Spleen (tissue), 11 donors: Measurements from ENCODE around the gene VPS52. TPM values are rescaled to one million over a fixed set of nuclear protein-coding genes. Genes with fewer than 3 reads are reported as not detected.

Source experiments
- DNase-seq: peaks from one replicate; pipeline ENCODE4 v3.0.0-alpha.2; 2020
- H3K27ac ChIP-seq, 8 donors: fragments of 200-600 bp; sonication (generic) in 7 of 8; 1 replicate in 4 of 8; 2 replicates in 4 of 8; pipeline versions ENCODE4 v1.5.0 to v1.8.0; 2016 to 2021; ENCODE audit warnings: inconsistent platforms in 4 of 8, mild to moderate bottlenecking in 4 of 8, moderate library complexity in 1 of 8
- H3K27me3 ChIP-seq, 7 donors: fragments of 200-600 bp; sonication (generic) in 6 of 7; replicated peaks in 1 of 7; 1 replicate in 4 of 7; 2 replicates in 3 of 7; pipeline versions ENCODE4 v1.5.0 to v1.8.0; 2016 to 2021; ENCODE audit warnings: inconsistent platforms in 3 of 7, mild to moderate bottlenecking in 1 of 7
- H3K36me3 ChIP-seq, 6 donors: fragments of 200-600 bp; sonication (generic) in 5 of 6; 1 replicate in 4 of 6; 2 replicates in 2 of 6; pipeline versions ENCODE4 v1.5.0 to v1.8.0; 2016 to 2021; ENCODE audit warnings: inconsistent platforms in 2 of 6
- H3K4me1 ChIP-seq, 6 donors: fragments of 200-600 bp; sonication (generic) in 5 of 6; 1 replicate in 3 of 6; 2 replicates in 3 of 6; pipeline versions ENCODE4 v1.5.0 to v1.8.0; 2016 to 2021; ENCODE audit warnings: inconsistent platforms in 3 of 6
- H3K4me3 ChIP-seq, 8 donors: fragments of 200-600 bp; sonication (generic) in 7 of 8; 1 replicate in 4 of 8; 2 replicates in 4 of 8; pipeline versions ENCODE4 v1.5.0 to v1.8.0; 2016 to 2021; ENCODE audit warnings: inconsistent platforms in 4 of 8, mild to moderate bottlenecking in 4 of 8, moderate library complexity in 2 of 8
- H3K9me3 ChIP-seq, 8 donors: fragments of 200-600 bp; sonication (generic) in 7 of 8; 1 replicate in 4 of 8; 2 replicates in 4 of 8; pipeline versions ENCODE4 v1.5.0 to v1.8.0; 2016 to 2021; ENCODE audit warnings: inconsistent platforms in 4 of 8
- CTCF ChIP-seq, 11 experiments: fragments of 200-600 bp in 7 of 11; fragments of 450-650 bp in 4 of 11; sonication (generic) in 4 of 11; IDR thresholded peaks in 8 of 11; conservative IDR thresholded peaks in 3 of 11; 1 replicate in 7 of 11; 2 replicates in 4 of 11; pipeline versions ENCODE4 v1.4.0 to v1.8.0; 2016 to 2021; ENCODE audit warnings: antibody characterized with exemption in 11 of 11, inconsistent platforms in 4 of 11, mild to moderate bottlenecking in 1 of 11
- POLR2A ChIP-seq, 3 donors: fragments of 450-650 bp; IDR thresholded peaks; one replicate each; pipeline ENCODE4 v1.5.1; 2017; ENCODE audit warnings: antibody characterized with exemption in 3 of 3, mild to moderate bottlenecking in 1 of 3
- POLR2AphosphoS5 ChIP-seq, 3 donors: sonication (generic); formaldehyde crosslinking; IDR thresholded peaks; one replicate each; pipeline ENCODE4 v1.5.1; 2017; ENCODE audit warnings: antibody characterized with exemption in 3 of 3
- WGBS, 5 donors: extraction: QIAGEN DNeasy Blood & Tissue Kit in 3 of 5; methylation state at CpG; one replicate each; pipeline versions ENCODE4 v1.1.5 to v1.1.7; 2013 to 2018; 5-methylcytosine and 5-hydroxymethylcytosine counted together
- intact Hi-C: fragments of 100-400 bp; cut with DNase I; formaldehyde crosslinking; loops from one replicate; pipeline ENCODE4 v1.15.0; 2023; ENCODE audit warnings: low total_unique reads
- polyA plus RNA-seq, 3 donors: library from polyadenylated mRNA; stranded (reverse); fragments of 200-250 nt; gene quantifications; one replicate each; pipeline ENCODE4 v1.2.1, GENCODE V29; 2013
- total RNA-seq, 7 donors: library from RNA; depleted of rRNA in 3 of 7; stranded (reverse); fragments of >200 nt in 3 of 7; fragmentation: NEBNext Ultra II Directional in 4 of 7; extraction: Animal tissue kit (Norgen Biotek cat#: 25700) in 4 of 7; gene quantifications; one replicate each; pipeline versions ENCODE4 v1.1.0 to v1.2.1, GENCODE V29; 2016 to 2021
- donor health status: healthy with polysubstance abuse.
- donor health status: DM: no; HTN: no; CAD: no; lungs with moderate emphysema.
- donor health status: DM: no; HTN: no; CAD: no.
- donor health status: Bipolar disorder and iron deficiency.
- donor health status: healthy.
- donor health status: DM: no; HTN: no; CAD: no.
- donor health status: DM: yes; HTN: yes; CAD: no.

The VPS52 gene
- total and polyA plus RNA-seq, 10 donors: 31.7 to 87.7 (median 54.1) TPM

GRCh38 chr6:33273129-33273923 lies 1.6 kb upstream of the VPS52 start:
- Histone ChIP-seq H3K9me3 (no peaks in the 10 kb centered on the region), H3K27ac (peak overlapping the region in 6 of 8 donors; percentile 91 to 99 (median 96)), H3K4me3 (peak overlapping the region; percentile 63 to 94 (median 80)), H3K27me3 (no peaks in the 10 kb centered on the region), H3K4me1 (peaks cover 57 to 90% (median 79%) of the 10 kb centered on the region in 6 donors), H3K36me3 (peaks cover 3 to 58% (median 40%) of the 10 kb centered on the region in 6 donors)
- no peak for DNase-seq
- intact Hi-C loops: no loop called here
- TF ChIP-seq POLR2AphosphoS5 (IDR thresholded peaks at IDR 0.05) (no peak), CTCF (IDR thresholded peaks at IDR 0.05 in 8 of 11, conservative IDR thresholded peaks at IDR 0.05 in 3 of 11) (no peak), POLR2A (IDR thresholded peaks at IDR 0.05) (no peak)
- WGBS, 5 donors: 45 to 67% (median 53%) methylated on average over 11 of the region's 11 CpGs

- H3K27me3 ChIP-seq: no peaks in the 10 kb centered on the region
- H3K4me3 ChIP-seq: peak overlapping the region; percentile 63 to 94 (median 80)
- peaks cover 6 to 63% (median 49%) of the 10 kb centered on the region in 6 donors for H3K36me3 ChIP-seq
- WGBS, 5 donors: 8 to 11% (median 10%) methylated on average over 22 of the region's 22 CpGs
- DNase-seq: no peak
- intact Hi-C loops: no loop called here
- H3K4me1 ChIP-seq: peaks cover 51 to 83% (median 71%) of the 10 kb centered on the region in 6 donors
- TF ChIP-seq POLR2AphosphoS5 (IDR thresholded peaks at IDR 0.05) (no peak), CTCF (IDR thresholded peaks at IDR 0.05 in 8 of 11, conservative IDR thresholded peaks at IDR 0.05 in 3 of 11) (no peak), POLR2A (IDR thresholded peaks at IDR 0.05) (no peak)
- H3K27ac ChIP-seq: peak overlapping the region; percentile 91 to 99 (median 96)
- H3K9me3 ChIP-seq: no peaks in the 10 kb centered on the region
Measured at GRCh38 chr6:33272275-33273128, 826 bp upstream of the VPS52 start.

- Histone ChIP-seq H3K4me1 (peaks cover 44 to 72% (median 60%) of the 10 kb centered on the region in 6 donors), H3K27ac (peak overlapping the region; percentile 91 to 99 (median 96)), H3K36me3 (peaks cover 6 to 71% (median 58%) of the 10 kb centered on the region in 6 donors), H3K27me3 (no peaks in the 10 kb centered on the region), H3K4me3 (peak overlapping the region; percentile 63 to 94 (median 80)), H3K9me3 (no peaks in the 10 kb centered on the region)
- intact Hi-C loops: no loop called here
- DNase-seq: no peak
- TF ChIP-seq CTCF (IDR thresholded peaks at IDR 0.05 in 8 of 11, conservative IDR thresholded peaks at IDR 0.05 in 3 of 11): no peak
- no peak for TF ChIP-seq POLR2A (IDR thresholded peaks at IDR 0.05)
- TF ChIP-seq POLR2AphosphoS5 (IDR thresholded peaks at IDR 0.05): no peak
- WGBS, 5 donors: 2 to 5% (median 3%) methylated on average over 7 of the region's 7 CpGs
Measured at GRCh38 chr6:33271117-33271467, 584 bp downstream of the VPS52 start.
